Hematopoietic multipotent progenitor cell treated with erythropoietin and hydrocortisone succinate and interleukin-3 and kit ligand, for 15 days (in vitro differentiated cells): ENCODE measurements around the gene RAD51B.
"Not testable (repeated sequence)": the region's sequence is repeated elsewhere in the genome, so short reads cannot be mapped to it uniquely, and the experiment has no call there.

ENCODE experiments used
- DNase-seq: peaks from one replicate; pipeline ENCODE4 v3.0.0-alpha.2; 2015; ENCODE audit warnings: low spot score

Gene RAD51B

GRCh38 chr14:67819563-67820421 is at the start of gene RAD51B:
RAD51B (plus strand) TSS chr14:67819779.
- DNase-seq: peak; percentile 90

- no peak for DNase-seq
Observed at GRCh38 chr14:67773844-67774377, 45.7 kb upstream of the RAD51B start.

GRCh38 chr14:67776653-67777322 is 42.8 kb upstream of the RAD51B start:
- DNase-seq: no peak

DNA sequence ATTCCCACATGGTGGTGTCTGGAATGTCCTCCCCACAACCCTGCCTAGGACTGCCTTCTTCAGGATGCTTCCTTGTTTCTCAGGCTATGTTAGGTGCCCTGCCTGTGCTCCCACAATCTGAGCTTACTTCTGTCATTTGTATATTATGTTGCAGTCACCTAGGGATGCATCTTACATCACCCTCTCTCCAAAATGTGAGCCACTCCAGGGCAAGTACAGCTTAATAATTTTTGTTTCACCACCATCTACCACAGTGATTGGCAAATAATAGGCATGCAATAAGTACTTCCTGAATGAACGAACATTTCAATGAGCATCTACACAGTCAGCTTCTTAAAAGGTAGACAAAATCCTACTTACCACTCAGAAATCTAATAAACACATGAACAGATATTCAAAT is 40.8 kb upstream of the RAD51B start:
- no peak for DNase-seq

GRCh38 chr14:67782090-67782489 is 37.5 kb upstream of the RAD51B start:
- no peak for DNase-seq

DNA sequence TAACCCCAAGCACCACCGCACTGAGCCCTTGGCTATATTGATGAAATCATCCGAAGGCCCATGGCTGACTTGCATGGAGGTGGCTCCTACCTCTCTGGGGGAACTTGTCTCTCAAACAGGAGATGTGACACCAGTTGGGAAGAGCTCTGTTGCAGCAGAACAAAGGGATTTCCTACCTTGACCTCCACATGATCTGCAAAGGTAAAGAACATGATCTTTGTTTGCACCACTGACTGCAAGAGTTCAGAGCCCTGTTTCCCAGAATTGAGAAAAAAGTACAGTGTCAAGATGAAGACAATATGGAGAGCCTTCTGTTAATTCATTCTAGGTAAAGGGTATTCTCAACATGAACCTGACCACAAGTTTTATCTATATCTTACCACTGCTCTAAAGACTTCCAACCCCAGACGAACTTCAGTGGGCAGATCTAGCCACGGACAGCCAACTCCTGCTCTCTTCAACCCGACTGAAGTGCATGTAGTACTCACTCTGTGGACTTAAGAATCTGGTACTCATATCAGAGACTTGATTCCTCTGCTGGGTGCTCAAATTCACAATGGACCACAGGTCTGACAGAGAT is 35.2 kb upstream of the RAD51B start:
- DNase-seq: no peak

DNA sequence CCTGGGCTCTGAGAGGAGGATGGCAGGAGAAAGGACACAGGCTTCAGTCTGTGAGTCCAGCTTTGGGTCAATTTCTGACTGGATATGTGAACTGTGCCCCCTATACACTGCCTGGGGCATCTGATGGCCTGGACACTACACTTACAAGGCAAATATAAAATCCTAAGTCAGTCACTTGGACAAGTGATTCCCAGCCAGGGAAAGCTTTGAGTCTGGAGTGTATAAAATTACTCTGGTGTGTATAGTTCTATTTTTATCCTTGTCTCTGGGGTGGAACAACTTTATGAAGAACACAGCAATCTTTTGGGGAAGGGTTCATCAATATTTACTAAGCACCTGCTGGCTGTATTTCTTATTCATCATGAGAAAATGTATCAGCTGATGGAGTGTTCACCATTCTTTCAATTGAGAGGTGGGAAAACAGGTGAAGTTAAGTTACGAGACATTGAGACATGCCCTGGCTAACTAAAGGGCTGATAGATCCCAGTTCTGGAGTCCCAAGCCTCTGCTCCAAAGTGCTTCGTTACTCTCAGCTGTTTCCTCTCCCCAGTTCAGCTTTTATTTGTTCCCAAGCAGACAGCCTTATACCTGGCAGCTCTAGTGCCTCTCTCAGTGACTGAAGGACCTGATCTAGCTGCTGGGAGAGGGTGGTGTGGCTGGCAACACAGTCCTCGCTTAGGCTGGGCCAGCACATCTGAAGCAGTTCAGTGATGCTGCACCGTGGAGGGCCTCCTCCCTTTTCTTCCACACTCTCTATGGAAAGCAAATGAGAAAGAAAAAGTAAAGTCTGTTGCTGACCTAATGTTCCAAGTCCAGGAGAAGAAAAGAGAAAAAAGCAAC is 34.1 kb upstream of the RAD51B start:
- DNase-seq: no peak

DNA sequence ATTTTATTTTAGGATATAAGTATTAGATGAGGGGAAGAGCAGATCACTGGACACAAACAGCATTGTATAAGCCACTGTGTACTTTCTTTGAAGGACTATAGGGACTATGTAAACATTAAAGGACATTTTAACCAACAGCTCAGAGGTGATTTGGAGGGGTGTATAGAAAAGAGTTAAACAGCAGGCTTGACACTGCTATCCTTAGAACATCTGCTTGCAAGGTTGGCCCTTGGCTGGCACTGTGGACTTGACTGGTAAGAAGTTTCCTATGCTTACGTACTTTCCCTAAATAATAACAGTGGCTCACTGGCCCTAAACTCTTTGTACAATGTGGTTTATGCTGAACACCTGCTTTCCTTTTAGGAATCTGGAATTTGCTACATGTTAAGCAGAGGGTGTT is 31.9 kb upstream of the RAD51B start:
- DNase-seq: no peak

- no peak for DNase-seq
Observed at GRCh38 chr14:67798731-67799130, 20.8 kb upstream of the RAD51B start.

DNA sequence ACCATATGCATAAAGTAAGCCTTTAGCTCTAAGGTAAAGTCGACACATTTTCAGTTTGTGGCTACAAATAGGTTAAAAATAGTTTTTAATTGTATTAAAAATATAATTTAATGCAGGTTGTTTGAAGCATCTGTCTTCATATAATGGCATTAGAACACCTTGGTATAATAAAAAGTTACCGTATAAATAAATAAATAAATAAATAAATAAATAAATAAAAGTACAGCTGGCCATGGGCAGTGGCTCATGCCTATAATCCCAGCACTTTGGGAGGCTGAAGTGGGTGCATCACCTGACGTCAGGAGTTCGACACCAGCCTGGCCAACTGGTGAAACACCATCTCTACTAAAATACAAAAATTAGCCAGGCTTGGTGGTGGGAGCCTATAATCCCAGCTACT is 18.8 kb upstream of the RAD51B start:
- DNase-seq: no peak

DNA sequence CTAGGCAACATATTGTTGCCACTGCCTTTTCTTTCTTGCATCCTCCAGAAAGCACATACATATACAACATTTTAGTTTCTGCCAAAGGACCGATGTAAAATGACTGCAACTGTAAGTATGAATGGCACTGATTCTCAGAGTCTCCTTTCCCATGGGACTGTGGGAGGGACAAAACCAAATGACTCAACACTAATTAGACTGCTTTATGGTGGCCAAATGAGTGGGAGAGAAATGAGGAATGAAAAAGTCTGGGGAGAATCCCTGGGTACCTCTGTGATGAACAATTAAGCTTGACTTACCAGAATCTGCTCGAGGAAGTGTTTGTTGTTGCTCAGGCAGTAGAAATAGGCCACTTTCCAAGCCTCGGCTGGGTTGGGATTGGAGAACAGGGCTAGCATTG is 13.3 kb upstream of the RAD51B start:
- no peak for DNase-seq

GRCh38 chr14:67814821-67815220 is 4.8 kb upstream of the RAD51B start:
- DNase-seq: no peak

DNA sequence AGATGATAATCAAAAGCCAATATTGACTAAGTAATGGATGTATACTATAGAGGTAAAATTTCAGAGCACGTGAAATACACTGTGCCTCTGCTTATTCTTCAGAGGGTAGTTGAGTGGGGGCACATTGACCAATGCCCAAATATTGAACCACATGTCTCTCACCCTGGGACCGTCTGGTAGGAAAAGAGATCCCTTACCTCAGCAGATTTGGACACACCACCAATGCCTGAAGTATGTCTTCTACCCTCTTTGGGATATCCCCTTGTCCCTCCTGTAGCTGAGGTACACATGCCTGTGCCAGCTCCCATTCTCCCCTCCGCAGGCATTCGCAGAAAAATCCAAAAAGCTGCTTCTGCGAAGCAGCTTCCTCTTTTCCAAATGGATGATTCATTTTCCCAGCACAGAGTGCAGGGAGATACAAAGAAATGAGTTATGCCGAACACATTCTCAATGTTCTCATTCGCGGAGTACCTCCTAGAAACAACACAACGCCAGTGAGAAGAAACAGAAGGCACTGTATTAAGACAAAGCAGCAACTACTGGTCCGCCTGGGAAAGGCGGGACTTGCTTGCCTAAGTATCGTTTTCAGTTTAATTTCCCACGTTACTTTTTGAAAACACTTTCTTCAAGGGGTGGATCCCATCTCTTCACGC is 3.9 kb upstream of the RAD51B start:
- DNase-seq: peak; percentile 16

DNA sequence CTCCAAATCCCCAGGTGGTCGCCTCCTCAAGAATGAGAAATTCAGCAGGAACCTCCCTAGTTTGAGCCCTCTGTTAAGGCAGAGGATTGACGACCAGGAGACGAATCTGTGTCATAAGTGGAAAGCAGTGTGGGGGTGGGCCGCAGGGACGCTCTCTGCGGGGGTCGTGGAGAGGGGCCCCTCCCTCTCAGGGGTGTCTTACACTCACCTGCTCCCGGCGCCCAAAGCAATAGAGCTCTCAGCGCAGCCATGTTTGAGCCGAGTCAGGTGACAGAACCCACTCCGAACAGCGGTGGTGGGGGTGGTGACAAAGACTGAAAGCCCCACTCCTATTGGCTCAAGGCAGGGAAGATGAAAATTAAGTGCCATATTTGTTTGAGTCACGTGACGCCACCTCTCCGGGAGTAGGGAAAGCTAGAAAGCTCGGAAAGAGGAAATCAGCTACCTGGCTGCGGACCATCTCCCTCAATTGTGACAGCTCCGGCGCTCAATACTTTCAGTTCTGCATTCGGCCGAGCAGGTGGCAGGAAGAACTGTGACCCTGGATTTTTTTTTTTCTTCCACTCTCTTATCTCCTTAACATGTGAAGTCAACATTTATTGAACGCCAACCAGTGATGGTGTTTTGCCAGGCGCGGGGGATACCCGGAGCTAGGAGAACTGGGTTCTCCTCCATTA is 3.1 kb upstream of the RAD51B start, which contains the start of gene ZFYVE26:
Gene ZFYVE26, minus strand, starts transcription at position 265 of the 677 bp plus-strand sequence. CDS start 627 bp downstream, outside the sequence.
- peak; percentile 94 for DNase-seq

DNA sequence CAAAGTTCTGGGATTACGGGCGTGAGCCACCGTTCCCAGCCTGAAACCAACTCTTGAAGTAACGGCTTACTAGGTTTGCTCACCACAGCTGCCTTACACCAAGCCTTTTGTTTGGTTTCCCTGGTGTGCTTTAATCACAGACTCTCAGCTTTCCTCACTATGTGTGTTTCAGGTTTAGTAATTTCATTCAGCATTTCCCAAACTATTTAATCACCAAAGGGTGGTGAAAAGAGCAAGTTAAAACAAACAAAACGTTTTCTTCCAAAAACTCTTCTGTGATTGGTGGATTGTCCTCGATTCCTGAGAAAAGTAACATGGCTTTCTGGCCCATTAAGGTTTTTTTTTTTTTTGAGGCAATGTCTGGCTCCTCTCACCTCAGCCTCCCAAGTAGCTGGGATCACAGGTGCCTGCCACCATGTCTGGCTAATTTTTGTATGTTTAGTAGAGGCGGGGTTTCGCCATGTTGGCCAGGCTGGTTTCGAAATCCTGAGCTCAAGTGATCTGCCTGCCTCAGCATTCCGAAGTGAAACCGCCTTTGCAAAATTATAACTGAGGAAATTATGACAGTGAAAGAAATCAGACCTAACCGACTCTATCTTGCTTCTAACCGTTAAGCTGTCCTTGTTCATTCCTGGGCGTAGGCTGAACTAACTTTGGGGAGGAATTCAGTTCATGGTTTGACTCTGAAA is 1.7 kb upstream of the RAD51B start:
- DNase-seq: no peak

DNA sequence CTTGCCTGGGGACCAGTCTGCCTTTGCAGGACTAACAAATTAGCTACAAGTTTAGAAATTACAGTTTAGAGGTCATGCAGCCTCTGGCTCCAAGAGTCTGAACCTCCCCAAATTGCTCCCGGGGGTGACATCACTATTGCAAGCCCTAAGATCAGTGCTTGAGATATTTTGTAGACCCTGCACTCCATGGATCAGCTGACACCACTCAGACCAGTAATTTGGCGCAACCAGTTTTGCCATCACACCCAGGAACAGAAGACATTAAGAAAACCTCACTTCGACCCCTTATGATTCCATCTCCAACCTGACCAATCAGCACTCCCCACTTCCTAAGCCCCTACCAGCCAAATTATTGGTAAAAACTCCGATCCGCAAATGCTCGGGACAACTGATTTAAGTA is 1.1 kb upstream of the RAD51B start:
- DNase-seq: not testable (repeated sequence)

DNA sequence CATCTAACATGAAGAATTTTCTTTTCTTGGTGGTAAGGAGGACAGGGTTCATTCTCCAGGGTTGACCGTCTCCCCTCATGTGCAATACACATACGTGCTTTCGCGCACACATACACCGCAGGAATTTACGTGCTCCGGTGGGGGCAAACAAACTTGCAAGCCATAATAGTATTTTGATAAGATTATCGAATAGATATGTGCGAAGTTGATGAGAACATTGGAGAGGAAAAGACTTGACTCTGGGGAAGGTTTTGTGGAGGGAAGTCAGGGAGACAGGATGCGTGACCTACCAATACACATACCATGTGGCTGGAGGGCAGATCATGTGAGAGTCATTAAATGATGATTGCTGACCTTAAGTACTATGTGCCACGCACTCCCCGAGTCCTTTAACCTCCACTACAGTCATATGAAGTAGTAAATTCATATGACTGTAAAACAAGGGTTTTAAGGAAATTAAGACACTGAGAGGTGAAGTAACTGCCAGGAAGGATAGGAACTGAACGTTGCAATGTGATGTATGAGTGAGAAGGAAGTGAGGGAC is 921 bp downstream of the RAD51B start:
- no peak for DNase-seq

DNA sequence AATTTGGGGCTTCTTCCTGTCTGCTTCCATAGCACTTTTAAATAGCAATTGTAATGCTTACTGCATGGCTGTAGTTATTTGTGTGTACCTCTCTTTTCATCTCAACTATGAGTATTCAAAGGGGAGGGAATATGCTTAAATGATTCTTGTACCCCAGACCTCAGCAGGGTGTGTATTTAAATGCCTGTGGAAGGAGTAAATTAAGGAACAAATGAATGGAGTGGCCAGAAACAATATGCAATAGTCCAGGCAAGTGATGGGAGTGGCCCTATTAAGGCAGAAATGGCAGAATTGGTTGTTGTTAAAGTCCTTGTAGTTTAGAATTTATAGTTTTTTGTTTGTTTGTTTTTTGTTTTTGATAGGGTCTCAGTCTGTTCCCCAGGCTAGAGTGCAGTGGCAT is 1.5 kb downstream of the RAD51B start:
- DNase-seq: no peak

- DNase-seq: no peak
Observed at GRCh38 chr14:67831113-67831512, 11.5 kb downstream of the RAD51B start.

- no peak for DNase-seq
Observed at GRCh38 chr14:67833403-67833802, 13.8 kb downstream of the RAD51B start.
